Measurements from ENCODE around the gene ENAH.

ENAH gene

DNA sequence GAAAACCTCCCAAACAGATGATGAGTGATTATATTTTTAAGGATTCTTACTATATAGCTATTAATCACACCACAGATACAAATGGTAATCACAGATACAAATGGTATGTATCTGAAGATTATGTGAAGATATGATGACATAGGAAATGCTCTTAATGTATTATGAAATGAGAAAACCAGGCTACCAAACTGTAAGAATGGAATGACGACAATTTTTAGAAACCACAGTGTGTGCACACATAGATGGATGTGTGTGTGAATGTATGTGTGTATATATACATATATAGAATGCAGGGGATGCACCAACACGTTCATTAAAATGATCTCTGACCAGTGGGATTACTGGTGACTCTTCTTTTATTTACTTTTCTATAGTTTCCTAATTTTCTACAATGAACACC lies 21.5 kb upstream of the ENAH start:
- TF ChIP-seq FOXP2 (optimal IDR thresholded peaks at IDR 0.05; ENCODE audit: borderline replicate concordance, extremely low read depth, extremely low read length, insufficient read depth) (no peak), REST (IDR thresholded peaks at IDR 0.05; ENCODE audit: insufficient read depth in 1 of 2, low read depth in 2 of 2, low read length in 2 of 2) (no peak), POLR2AphosphoS5 (IDR thresholded peaks at IDR 0.05; ENCODE audit: low read depth, low read length) (no peak), SIN3A (IDR thresholded peaks at IDR 0.05; ENCODE audit: borderline replicate concordance, insufficient read depth, low read length) (no peak), TAF1 (IDR thresholded peaks at IDR 0.05; ENCODE audit: borderline replicate concordance, insufficient read depth, low read length) (no peak)

- TF ChIP-seq REST (IDR thresholded peaks at IDR 0.05; ENCODE audit: insufficient read depth in 1 of 2, low read depth in 2 of 2, low read length in 2 of 2) (no peak), FOXP2 (optimal IDR thresholded peaks at IDR 0.05; ENCODE audit: borderline replicate concordance, extremely low read depth, extremely low read length, insufficient read depth) (no peak), TAF1 (IDR thresholded peaks at IDR 0.05; ENCODE audit: borderline replicate concordance, insufficient read depth, low read length) (no peak), SIN3A (IDR thresholded peaks at IDR 0.05; ENCODE audit: borderline replicate concordance, insufficient read depth, low read length) (no peak), POLR2AphosphoS5 (IDR thresholded peaks at IDR 0.05; ENCODE audit: low read depth, low read length) (no peak)
Measured at GRCh38 chr1:225670806-225671733, 18.1 kb upstream of the ENAH start.

- TF ChIP-seq POLR2AphosphoS5 (IDR thresholded peaks at IDR 0.05; ENCODE audit: low read depth, low read length) = no peak
- TF ChIP-seq SIN3A (IDR thresholded peaks at IDR 0.05; ENCODE audit: borderline replicate concordance, insufficient read depth, low read length) = no peak
- TF ChIP-seq REST (IDR thresholded peaks at IDR 0.05; ENCODE audit: insufficient read depth in 1 of 2, low read depth in 2 of 2, low read length in 2 of 2) = no peak
- TF ChIP-seq FOXP2 (optimal IDR thresholded peaks at IDR 0.05; ENCODE audit: borderline replicate concordance, extremely low read depth, extremely low read length, insufficient read depth) = no peak
- TF ChIP-seq TAF1 (IDR thresholded peaks at IDR 0.05; ENCODE audit: borderline replicate concordance, insufficient read depth, low read length) = no peak
Measured at GRCh38 chr1:225670356-225670755, 17.4 kb upstream of the ENAH start.

DNA sequence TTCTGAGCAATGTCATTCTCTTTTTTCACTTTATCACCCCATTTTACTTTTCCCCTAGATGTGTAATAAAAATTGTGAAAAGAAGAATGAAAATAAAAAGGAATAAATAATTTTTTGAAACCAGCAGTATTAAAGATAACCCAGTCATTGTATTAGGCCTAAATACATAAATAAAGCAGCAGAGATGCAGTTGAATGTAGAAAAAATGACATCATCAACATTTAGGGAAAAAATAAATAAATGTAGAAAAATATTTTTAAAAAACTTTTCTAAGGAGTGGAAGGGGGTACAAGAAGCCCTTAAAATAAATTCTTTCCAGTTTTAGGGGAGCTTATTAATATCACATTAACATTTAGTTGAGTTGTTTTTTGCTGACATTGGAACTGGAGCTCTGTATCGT lies 15.3 kb upstream of the ENAH start:
- TF ChIP-seq FOXP2 (optimal IDR thresholded peaks at IDR 0.05; ENCODE audit: borderline replicate concordance, extremely low read depth, extremely low read length, insufficient read depth) = no peak
- TF ChIP-seq POLR2AphosphoS5 (IDR thresholded peaks at IDR 0.05; ENCODE audit: low read depth, low read length) = no peak
- no peak for TF ChIP-seq REST (IDR thresholded peaks at IDR 0.05; ENCODE audit: insufficient read depth in 1 of 2, low read depth in 2 of 2, low read length in 2 of 2)
- no peak for TF ChIP-seq TAF1 (IDR thresholded peaks at IDR 0.05; ENCODE audit: borderline replicate concordance, insufficient read depth, low read length)
- no peak for TF ChIP-seq SIN3A (IDR thresholded peaks at IDR 0.05; ENCODE audit: borderline replicate concordance, insufficient read depth, low read length)
